ENCODE results near the gene MRPS26.
"Not testable (repeated sequence)": the region's sequence is repeated elsewhere in the genome, so short reads cannot be mapped to it uniquely, and the experiment has no call there.

DNA sequence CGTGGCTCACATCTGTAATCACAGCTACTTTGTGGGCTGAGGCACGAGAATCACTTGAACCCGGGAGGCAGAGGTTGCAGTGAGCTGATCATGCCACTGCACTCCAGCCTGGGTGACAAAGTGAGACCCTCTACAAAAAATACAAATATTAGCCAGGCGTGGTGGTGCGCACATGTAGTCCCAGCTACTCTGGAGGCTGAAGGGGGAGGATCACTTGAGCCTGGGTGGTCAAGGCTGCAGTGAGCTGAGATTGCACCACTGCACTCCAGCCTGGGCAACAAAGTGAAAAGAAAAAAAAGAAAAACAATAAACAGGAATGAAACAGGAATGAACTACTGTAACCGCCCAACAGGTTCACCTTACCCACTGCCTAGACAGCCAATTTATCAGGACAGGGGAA is 18.3 kb downstream of the MRPS26 start:
- TF ChIP-seq TCF7L2 (IDR thresholded peaks at IDR 0.05; ENCODE audit: low read depth, low read length); KMT2A (CRISPR knock-in tag; IDR thresholded peaks at IDR 0.05); SALL2 (CRISPR knock-in tag; IDR thresholded peaks at IDR 0.05); HDAC6 (IDR thresholded peaks at IDR 0.05; ENCODE audit: low read depth, low read length); SP1 (IDR thresholded peaks at IDR 0.05); SP1 (CRISPR knock-in tag; IDR thresholded peaks at IDR 0.05); ATM (IDR thresholded peaks at IDR 0.05; ENCODE audit: borderline replicate concordance); ZIK1 (CRISPR knock-in tag; IDR thresholded peaks at IDR 0.05; ENCODE audit: borderline replicate concordance, low read depth); ATF7 (IDR thresholded peaks at IDR 0.05); ATF7 (CRISPR knock-in tag; IDR thresholded peaks at IDR 0.05); ZNF264 (CRISPR knock-in tag; IDR thresholded peaks at IDR 0.05); POLR2AphosphoS5 (IDR thresholded peaks at IDR 0.05; ENCODE audit: low read depth, low read length): not testable (repeated sequence)
- TF ChIP-seq, protein P1, sequence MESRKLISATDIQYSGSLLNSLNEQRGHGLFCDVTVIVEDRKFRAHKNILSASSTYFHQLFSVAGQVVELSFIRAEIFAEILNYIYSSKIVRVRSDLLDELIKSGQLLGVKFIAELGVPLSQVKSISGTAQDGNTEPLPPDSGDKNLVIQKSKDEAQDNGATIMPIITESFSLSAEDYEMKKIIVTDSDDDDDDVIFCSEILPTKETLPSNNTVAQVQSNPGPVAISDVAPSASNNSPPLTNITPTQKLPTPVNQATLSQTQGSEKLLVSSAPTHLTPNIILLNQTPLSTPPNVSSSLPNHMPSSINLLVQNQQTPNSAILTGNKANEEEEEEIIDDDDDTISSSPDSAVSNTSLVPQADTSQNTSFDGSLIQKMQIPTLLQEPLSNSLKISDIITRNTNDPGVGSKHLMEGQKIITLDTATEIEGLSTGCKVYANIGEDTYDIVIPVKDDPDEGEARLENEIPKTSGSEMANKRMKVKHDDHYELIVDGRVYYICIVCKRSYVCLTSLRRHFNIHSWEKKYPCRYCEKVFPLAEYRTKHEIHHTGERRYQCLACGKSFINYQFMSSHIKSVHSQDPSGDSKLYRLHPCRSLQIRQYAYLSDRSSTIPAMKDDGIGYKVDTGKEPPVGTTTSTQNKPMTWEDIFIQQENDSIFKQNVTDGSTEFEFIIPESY (CRISPR knock-in tag; IDR thresholded peaks at IDR 0.05) = not testable (repeated sequence)
- TF ChIP-seq, protein P2, sequence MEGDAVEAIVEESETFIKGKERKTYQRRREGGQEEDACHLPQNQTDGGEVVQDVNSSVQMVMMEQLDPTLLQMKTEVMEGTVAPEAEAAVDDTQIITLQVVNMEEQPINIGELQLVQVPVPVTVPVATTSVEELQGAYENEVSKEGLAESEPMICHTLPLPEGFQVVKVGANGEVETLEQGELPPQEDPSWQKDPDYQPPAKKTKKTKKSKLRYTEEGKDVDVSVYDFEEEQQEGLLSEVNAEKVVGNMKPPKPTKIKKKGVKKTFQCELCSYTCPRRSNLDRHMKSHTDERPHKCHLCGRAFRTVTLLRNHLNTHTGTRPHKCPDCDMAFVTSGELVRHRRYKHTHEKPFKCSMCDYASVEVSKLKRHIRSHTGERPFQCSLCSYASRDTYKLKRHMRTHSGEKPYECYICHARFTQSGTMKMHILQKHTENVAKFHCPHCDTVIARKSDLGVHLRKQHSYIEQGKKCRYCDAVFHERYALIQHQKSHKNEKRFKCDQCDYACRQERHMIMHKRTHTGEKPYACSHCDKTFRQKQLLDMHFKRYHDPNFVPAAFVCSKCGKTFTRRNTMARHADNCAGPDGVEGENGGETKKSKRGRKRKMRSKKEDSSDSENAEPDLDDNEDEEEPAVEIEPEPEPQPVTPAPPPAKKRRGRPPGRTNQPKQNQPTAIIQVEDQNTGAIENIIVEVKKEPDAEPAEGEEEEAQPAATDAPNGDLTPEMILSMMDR (CRISPR knock-in tag; IDR thresholded peaks at IDR 0.05) = not testable (repeated sequence)
- TF ChIP-seq, protein P3, sequence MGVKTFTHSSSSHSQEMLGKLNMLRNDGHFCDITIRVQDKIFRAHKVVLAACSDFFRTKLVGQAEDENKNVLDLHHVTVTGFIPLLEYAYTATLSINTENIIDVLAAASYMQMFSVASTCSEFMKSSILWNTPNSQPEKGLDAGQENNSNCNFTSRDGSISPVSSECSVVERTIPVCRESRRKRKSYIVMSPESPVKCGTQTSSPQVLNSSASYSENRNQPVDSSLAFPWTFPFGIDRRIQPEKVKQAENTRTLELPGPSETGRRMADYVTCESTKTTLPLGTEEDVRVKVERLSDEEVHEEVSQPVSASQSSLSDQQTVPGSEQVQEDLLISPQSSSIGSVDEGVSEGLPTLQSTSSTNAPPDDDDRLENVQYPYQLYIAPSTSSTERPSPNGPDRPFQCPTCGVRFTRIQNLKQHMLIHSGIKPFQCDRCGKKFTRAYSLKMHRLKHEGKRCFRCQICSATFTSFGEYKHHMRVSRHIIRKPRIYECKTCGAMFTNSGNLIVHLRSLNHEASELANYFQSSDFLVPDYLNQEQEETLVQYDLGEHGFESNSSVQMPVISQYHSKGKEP (CRISPR knock-in tag; IDR thresholded peaks at IDR 0.05) = not testable (repeated sequence)
- TF ChIP-seq, protein P4, sequence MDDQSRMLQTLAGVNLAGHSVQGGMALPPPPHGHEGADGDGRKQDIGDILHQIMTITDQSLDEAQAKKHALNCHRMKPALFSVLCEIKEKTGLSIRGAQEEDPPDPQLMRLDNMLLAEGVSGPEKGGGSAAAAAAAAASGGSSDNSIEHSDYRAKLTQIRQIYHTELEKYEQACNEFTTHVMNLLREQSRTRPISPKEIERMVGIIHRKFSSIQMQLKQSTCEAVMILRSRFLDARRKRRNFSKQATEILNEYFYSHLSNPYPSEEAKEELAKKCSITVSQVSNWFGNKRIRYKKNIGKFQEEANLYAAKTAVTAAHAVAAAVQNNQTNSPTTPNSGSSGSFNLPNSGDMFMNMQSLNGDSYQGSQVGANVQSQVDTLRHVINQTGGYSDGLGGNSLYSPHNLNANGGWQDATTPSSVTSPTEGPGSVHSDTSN (CRISPR knock-in tag; IDR thresholded peaks at IDR 0.05; ENCODE audit: borderline replicate concordance) = not testable (repeated sequence)
